ENCODE results near the gene ARSB.
"Not testable (repeated sequence)": the region's sequence is repeated elsewhere in the genome, so short reads cannot be mapped to it uniquely, and the experiment has no call there.

The ARSB gene

DNA sequence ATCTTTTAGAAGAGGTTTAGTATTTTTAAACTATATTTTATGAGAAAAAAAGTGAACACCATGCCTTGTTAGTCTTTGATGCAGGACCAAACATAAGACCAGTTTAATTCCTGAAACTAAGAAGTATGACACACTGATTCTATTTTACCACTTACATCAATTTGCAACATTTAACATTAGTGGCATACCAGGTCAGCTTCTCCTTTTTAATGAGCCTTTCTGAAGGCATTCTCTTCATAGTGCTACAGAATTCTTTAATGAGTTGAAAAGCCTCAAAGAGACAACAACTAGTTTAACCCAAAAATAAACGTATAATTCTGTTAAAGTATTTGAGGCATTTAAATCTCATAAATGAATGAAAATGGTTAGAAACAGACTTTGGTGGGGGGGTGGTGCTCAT, 28.2 kb downstream of the ARSB start:
- DNase-seq: no peak

DNA sequence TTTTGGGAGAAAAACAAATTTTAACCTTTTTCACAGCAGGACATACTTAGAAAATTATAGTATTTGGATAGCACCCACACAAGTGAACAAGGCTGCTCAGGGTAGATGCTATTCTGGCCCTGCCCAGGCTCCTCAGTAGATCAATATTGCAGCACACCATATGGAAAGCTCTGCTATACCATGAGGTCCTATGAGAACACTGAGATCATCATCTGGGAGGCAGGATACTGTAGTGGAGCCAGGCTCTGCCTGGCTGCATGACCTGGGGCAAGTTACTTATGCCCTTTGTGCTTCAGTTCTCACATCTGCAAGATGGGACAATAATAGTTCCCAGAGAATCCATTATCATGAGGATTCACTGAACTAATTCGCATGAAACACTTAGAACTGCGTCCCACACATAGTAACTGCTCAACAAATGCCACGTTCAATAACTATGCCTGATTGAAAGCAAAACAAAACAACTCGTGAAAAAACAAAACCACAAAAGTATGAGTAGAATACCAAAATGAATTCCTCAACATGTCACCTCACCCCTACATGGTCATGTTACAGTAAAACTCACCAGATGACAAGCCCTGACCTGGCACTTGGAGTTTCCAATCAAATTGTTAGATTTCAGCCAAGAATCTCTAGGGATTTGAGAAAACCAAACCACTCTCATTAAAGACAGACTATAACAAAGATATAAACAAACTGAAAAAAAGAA, 31.9 kb downstream of the ARSB start:
- no peak for DNase-seq

DNA sequence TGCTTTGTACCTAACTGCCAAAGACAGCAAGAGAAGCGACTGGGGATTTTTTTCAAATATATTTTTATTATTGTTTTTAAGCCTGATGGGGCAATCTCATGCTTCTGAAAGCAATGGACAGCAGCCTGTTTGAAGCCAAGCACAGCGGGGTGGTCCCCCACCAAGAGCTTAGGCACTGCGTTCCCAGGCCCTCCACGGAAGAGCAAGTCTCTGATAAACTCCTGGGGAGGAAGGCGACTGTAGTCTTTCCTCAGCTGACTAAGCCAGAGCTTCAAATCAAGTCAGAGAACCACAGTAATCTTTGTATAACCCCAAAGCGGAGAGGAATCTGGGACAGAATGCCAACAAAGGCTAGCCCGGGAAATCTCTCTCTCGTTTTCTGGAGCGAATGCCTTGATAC, 54.4 kb downstream of the ARSB start:
- no peak for DNase-seq

DNA sequence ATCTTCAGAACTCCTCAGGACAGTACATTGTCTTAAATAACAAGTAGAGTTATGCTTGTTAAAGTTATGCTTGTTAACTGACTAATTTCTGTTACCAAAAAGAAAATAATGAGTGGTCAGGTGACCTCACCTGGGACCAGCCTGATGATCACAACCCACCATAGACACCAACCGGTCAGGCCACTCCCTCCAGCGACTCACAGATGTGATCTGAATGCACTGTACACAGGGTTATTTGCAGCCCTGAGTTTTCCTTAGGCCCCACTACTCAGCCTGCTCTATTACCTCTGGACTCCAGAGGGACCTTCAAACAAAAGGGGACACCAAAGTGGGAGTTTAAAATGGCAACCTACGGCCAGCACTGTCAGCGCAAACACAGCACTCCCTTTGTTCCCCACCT, 55.3 kb downstream of the ARSB start:
- no peak for DNase-seq

DNA sequence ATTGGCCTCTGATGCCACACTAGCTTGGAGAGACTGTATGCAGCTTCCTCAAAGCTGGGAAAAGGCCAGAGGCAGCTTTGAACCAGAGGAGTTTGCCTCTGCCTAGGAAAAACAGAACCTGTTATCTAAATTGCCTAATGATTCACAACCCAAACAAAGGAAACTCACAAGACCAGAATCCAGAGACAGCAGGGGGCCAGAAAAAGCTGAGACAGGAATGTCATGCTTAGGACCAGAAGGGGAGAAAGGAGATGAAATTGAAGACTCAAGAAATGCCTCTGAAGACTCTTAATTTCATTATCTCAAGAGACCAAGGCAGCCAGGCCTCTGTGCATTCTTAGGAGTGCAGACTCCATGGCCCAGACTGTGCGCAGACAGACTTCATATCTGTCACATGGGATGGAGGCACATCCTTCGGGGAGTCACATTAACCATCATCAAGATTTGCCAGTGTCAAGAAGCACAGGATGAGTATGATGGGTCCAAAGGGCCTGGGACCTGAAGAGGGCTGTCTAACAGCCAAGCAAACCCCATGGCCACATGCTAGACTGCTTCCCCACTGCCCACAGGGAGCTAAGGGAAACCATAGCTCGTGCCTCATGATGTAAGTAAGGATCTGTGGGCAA, 57.3 kb downstream of the ARSB start:
- no peak for DNase-seq

DNA sequence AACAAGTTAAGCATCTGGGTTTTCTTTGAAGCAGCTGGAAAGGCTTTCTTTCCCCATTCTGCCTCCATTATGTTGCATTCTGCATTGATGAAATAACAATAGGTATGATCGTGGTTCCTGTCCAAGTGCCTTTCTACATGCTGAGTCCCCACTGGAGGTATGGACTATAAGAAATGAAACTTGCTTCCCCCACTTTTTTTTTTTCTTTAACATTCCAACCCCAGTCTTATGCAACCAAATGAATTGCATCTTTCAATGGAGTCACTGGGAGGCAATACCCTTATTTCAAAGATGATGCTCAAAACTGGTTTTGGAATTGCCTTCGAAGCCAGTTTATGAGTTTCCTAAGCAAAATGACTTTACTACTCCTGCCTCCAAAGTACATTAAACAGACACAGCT, 58.9 kb downstream of the ARSB start:
- DNase-seq: no peak

DNA sequence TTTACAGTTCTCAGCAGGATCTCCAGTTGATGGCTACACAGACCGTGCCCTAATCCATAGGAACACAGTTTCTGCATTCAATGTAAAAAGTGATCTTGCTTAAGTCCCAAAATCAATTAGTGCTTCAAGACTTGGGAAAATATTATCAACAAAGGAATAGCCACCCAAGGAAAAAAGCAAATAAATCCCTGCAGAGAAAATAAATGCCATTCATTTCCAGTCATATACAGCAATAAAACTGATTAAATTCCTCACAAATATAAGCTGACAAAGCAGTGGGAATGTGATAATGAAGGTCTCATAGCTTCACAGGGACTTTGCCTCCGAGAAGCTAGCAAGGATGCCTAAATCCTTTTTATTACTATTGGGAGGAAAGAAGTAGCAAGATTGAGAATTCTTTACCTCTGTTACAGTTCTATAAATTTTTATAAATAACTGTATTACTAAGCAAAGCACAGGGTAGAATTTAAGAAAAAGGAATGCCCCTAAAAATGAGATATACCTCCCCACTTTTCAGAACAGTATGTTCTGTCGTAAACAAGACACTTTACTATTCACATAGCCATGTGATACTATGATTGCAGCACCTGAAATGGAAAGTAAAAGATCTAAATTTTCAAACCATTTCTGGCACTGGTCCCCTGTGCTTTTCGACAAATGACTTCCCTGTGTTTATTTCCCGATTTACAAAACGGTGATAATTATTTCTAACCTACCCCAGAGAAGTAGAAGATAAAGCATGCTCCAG, 59.8 kb downstream of the ARSB start:
- no peak for DNase-seq

DNA sequence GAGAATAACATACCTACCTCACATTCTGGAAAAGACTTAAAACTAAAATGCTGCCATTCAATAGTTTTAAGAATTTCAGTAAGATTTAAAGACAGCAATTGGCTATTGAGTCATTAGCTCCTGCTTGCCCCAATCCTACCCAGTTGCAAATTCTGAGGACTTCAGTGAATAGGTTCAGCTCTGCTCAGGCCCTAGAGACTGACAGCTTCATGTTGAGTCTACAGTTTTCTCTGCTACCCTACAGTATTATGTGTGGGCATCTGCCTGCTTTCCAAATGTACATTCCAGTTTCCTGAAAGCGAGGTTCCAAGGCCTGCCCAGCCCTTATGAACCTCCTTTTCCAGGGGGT, 61.5 kb downstream of the ARSB start:
- DNase-seq: no peak

DNA sequence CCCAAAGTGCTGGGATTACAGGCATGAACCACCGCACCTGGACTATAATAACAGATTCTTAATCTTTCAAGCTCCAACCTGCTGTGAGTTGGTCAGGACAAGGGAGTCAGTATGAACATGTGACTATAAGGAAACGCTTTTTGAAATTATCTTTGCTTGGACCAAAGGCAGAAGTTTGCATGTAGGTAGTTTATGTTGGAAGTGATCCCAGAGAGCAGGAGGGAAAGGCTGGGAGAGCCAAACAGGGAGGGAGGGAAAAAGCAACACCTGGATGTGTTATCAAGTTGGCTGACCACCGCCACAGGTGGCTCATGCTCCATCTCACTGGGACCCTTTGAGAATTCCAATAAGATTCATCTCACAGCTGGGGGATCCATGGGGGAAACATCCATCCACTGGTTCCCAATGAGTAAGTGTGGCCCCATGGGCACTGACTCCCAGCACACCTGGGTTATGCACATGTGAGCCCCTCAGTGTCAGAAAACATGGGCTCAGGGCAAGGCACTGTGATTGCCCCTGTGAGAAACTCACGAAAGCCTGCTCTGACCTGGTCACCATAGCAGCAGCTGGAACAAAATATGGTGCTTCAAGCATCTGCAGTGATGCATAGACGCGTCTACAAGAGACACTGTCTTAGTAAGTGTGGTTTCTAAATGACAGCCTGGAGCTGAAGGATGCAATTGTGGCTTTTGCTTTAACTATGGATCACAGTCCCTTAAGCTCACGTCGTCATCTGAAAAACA, 62.1 kb downstream of the ARSB start:
- no peak for DNase-seq

DNA sequence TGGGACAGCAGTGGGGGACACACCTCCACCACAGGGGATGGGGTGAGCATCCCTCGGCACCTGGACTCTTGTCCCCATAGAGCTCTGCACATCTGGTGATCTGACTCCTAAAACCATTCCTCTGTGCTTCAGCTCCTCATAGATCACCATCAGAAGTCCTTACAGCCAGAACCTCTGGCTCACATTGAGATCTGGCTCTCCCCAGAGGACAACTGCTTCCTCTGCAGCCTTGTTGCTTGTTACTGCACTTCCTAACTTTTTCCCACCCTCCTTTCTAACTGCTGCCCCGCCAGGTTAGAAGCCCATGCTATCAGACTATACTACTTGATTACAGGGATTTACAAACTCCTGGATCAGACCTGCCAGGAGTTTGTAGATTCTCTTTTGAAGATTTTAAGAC, 64.5 kb downstream of the ARSB start:
- DNase-seq: peak in 3 of 58 donors; percentile 8 to 27 (median 18)

DNA sequence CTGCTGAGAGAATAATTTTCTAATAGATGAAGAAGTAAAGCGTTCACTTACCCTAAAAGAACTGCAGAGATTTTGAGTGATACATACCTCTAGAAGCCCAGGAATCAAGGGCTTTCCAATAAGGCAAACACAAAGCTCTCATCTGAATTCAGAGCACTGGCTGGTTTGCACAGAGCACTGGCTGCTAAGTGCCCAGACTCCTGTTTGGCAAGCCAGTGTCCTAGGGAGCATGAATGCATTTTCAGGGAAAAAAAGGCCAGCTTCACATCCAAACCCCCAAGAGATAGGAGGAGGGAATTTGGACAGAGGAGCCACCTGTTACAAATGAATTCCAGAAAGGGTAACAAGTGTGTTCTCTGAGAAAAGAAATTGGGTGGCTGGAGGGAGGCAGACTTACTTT, 65.3 kb downstream of the ARSB start:
- peak in 10 of 58 donors; percentile 6 to 37 (median 18) for DNase-seq

DNA sequence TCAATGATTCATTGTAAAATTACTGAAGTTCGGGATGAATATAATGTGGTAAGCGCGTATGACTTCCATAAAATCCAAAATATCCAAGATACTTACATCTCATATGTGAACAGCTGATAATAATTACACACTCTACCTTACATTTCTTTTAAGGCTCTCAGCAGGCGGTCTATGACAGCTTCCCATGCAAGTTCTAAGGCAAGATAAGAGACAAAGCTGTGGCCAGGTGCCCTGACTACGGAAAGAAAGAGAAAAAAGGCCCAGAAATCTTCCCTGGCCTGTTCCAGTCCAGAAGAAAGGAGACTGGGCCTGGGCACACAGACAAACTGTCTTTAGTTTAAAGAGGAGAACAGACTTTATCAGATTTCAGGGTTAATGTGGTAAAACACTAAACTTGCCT, 69.1 kb downstream of the ARSB start:
- no peak for DNase-seq

DNA sequence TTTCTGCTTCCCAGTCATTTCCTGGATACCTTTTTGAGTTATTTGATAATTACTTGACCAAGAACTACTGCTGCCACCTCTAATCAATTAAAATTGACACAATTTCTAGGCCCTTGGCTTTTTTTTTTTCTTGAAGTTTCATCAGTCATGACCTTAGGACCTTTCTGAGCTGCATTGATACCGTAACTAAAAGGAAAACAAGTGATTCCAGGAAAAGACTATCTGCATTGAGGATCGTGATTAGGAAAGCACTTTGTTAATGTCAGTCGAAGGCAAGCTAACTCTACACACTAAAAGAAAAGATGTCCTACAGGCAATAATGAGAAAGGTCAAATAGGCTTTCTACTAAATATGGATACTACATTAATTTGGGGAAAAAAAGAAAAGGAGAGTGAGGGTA, 69.9 kb downstream of the ARSB start:
- DNase-seq: no peak

DNA sequence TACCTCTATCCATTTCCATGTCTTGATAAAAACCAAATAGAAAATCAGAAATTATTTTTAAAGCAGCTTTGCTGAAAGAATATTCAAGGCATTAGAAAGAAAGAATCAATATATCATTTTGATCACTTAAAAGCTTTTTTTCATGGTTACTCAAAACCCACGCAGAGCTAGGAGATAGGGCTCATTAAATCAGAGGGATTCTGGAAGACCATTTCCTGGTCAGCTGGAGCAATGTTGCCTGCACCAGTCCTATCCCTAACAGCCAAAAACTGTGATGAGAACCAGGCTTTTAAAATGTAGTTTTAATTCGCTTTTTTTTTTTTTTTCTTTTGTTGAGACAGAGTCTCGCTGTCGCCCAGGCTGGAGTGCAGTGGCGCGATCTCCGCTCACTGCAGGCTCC, 72.3 kb downstream of the ARSB start:
- DNase-seq: no peak

DNA sequence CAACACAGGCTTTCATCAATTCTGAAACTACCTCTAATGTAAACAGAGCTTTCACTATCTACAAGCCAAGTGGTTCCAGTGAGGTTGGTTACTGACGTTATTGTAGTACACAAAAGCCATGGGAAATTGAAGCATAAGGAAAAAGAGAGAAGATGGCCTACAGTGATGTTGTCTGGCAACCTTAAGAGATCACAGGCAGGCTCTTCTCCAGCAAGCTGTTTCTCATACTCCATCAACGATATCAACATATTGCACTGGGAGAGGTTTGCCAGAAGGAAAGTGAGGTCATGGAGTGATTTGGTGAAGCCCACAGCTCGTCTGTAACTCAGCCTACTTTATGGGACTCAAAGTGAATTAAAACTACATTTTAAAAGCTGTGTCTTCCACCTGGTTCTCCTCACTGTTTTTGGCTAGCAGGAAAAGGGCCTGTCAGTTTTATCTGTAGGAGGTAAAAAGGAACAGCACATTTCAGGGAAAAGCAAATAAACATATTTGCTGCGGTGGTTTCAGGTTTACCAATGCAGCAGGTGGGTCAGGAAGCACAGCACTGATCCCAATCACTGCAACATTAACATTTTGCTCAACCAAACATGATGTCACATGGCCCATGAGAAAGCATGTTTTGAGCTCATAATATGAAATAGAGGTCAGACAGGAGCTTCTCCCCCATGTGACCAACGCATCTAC, 72.9 kb downstream of the ARSB start:
- no peak for DNase-seq

DNA sequence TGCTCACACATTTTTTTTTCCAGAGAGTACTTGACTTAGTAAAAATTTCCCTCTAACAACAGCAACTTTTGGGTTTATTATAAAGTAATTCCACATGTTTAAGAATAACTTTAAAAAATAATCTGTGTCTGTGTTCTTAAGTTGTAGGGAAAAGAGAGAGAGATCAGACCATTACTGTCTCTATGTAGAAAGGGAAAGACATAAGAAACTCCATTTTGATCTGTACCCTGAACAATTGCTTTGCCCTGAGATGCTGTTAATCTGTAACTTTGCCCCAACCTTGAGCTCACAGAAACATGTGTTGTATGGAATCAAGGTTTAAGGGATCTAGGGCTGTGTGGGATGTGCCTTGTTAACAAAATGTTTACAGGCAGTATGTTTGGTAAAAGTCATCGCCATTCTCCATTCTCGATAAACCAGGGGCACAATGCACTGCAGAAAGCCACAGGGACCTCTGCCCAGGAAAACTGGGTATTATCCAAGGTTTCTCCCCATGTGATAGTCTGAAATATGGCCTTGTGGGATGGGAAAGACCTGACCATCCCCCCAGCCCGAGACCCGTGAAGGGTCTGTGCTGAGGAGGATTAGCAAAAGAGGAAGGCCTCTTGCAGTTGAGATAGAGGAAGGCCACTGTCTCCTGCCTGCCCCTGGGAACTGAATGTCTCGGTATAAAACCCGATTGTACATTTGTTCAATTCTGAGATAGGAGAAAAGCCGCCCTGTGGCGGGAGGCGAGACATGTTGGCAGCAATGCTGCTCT, 75.7 kb downstream of the ARSB start:
- not testable (repeated sequence) for DNase-seq

DNA sequence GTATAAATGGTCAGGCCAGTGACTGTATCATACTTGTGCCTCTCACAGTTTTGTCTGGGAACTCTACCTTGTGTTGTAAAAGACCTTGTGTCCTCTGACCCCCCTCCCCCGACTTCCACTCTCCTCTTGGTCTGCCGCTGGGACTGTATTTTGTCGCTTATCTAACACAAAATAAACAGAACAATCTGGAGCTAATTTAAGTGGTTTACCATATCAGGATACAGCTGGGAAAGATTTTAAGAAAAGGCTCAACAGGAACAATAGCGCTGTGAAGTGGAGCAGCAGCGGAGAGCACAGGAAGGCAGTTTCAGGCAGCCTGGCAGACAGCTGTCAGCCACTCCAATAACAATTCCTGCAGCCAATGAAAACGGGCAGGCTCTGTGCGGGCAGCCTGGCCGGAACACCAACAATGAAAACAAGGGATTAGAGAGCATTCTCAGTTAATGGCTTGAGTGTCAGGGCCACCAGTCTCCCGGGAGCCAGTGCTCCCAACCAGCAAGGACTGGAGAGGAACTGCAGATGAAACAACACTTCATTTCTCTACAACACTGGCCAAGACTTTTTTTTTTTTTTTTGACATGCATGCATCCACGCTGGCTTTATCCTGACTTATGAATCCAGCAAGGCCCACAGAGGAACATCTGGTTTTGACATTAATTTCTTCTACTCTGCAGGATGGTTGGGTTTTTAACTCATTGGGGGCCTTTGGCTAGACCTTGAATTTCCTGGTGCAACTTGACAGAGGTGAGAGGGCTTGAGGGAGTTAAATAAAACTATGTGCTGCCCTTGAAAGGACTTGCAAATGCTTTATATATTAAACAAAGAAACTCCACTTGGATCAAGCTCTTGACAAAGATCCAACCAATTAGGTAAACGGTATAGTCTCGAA, 76.7 kb downstream of the ARSB start:
- DNase-seq: peak in 29 of 58 donors; percentile 7 to 74 (median 20)

DNA sequence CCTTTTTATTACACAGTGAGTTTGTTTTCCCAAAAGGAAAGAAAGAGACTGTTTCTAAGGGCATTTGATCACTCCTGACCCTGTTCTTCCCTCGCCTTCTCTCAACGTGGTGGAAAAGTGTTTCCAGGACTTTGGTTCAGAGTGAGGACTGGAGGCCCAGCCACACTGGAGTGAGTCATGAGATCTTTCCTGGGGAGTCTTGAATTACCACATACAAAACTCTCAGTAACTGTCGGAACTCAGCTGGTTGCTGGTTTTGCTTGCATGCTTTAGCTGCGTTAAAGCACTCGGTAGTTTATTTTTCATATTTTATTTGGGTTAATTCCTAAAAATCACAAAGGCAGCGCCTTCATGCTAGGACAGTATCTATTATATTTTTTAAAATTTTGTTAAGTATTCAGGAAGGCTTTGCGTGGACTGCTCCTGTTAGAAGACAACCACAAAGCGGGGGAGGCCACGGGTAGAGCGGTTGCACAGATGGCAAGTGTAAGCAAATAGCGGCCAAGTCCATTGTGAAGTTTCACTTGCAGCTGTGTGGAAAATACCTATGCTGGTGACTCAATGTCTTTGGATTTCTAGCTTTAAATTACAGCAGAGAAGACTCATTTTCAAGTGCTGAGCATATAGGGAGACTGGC, 77.7 kb downstream of the ARSB start:
- peak in 18 of 58 donors; percentile 3 to 72 (median 21) for DNase-seq

Measured in anterior cingulate cortex (tissue), 58 donors.